HEK293 (cell line): Measurements from ENCODE around the gene TGM6.

Experiments
- CTCF ChIA-PET: fragments of 350-600 bp; formaldehyde crosslinking; extraction: SDS; loops from one replicate; lab custom pipeline; 2021; ENCODE audit warnings: antibody characterized with exemption; lab: Yijun Ruan, JAX
- POLR2A ChIA-PET: fragments of 300-600 bp; formaldehyde crosslinking; extraction: SDS; loops from one replicate; lab custom pipeline; 2020; ENCODE audit warnings: antibody characterized with exemption, inconsistent platforms; lab: Yijun Ruan, JAX
- H3K27ac ChIP-seq: fragments of 200-500 bp; sonication (Bioruptor generic); 2 replicates; pipeline ENCODE4 v1.5.1; 2014; ENCODE audit warnings: low read depth, low read length, control low read depth, inconsistent platforms; ENCODE audit errors: extremely low read depth
- H3K36me3 ChIP-seq, 2 experiments: fragments of 200-500 bp in 1 of 2; sonication (Bioruptor generic) in 1 of 2; 1 replicate in 1 of 2; 2 replicates in 1 of 2; pipeline ENCODE4 v1.5.1; 2014 to 2017; ENCODE audit warnings: inconsistent platforms in 2 of 2, low read length in 2 of 2; ENCODE audit not compliant: control insufficient read depth in 2 of 2, insufficient read depth in 1 of 2
- H3K4me1 ChIP-seq: fragments of 200-500 bp; sonication (Bioruptor generic); 2 replicates; pipeline ENCODE4 v1.5.1; 2014; ENCODE audit warnings: mild to moderate bottlenecking, low read length, inconsistent platforms; ENCODE audit not compliant: control insufficient read depth, insufficient read depth
- H3K4me3 ChIP-seq: 2 replicates; pipeline ENCODE4 v1.5.1; 2011; ENCODE audit warnings: low read depth, mild to moderate bottlenecking, control low read depth, low read length, moderate library complexity
- H3K9me3 ChIP-seq: fragments of 200-500 bp; sonication (Bioruptor generic); 2 replicates; pipeline ENCODE4 v1.5.1; 2014; ENCODE audit warnings: low read depth, low read length, inconsistent platforms; ENCODE audit not compliant: control insufficient read depth, insufficient read depth
- ATF2 ChIP-seq: fragments of 450-650 bp; formaldehyde crosslinking; IDR thresholded peaks from 2 replicates; pipeline ENCODE4 v1.5.1; 2016; ENCODE audit warnings: missing biosample characterization, missing genetic modification characterization, low read depth
- BCL11A ChIP-seq: fragments of 450-650 bp; formaldehyde crosslinking; IDR thresholded peaks from 2 replicates; pipeline ENCODE4 v1.5.1; 2016; ENCODE audit warnings: low read depth, missing biosample characterization, missing genetic modification characterization
- BCL11B ChIP-seq: fragments of 450-650 bp; formaldehyde crosslinking; IDR thresholded peaks from 2 replicates; pipeline ENCODE4 v1.5.1; 2016; ENCODE audit warnings: low read depth, missing biosample characterization, missing genetic modification characterization
- KLF10 ChIP-seq: fragments of 450-650 bp; IDR thresholded peaks from 2 replicates; pipeline ENCODE4 v1.5.1; 2018; ENCODE audit warnings: missing biosample characterization, mild to moderate bottlenecking, missing genetic modification characterization
- OVOL3 ChIP-seq: fragments of 450-650 bp; formaldehyde crosslinking; IDR thresholded peaks from 2 replicates; pipeline ENCODE4 v1.5.1; 2016; ENCODE audit warnings: missing biosample characterization, missing genetic modification characterization
- SCRT2 ChIP-seq: fragments of 450-650 bp; formaldehyde crosslinking; IDR thresholded peaks from 2 replicates; pipeline ENCODE4 v1.5.1; 2016; ENCODE audit warnings: missing biosample characterization, missing genetic modification characterization
- TRIM28 ChIP-seq: IDR thresholded peaks from 2 replicates; pipeline ENCODE4 v1.6.1; 2011; ENCODE audit warnings: low read length, control low read depth, borderline replicate concordance
- ZBTB21 ChIP-seq: fragments of 450-650 bp; formaldehyde crosslinking; IDR thresholded peaks from 2 replicates; pipeline ENCODE4 v1.5.1; 2017; ENCODE audit warnings: missing biosample characterization, missing genetic modification characterization
- ZEB2 ChIP-seq: fragments of 450-650 bp; formaldehyde crosslinking; IDR thresholded peaks from 2 replicates; pipeline ENCODE4 v1.5.1; 2016; ENCODE audit warnings: missing biosample characterization, missing genetic modification characterization
- ZNF114 ChIP-seq: fragments of 450-650 bp; formaldehyde crosslinking; IDR thresholded peaks from 2 replicates; pipeline ENCODE4 v1.5.0; 2017; ENCODE audit warnings: missing biosample characterization, missing genetic modification characterization
- ZNF132 ChIP-seq: fragments of 450-650 bp; formaldehyde crosslinking; IDR thresholded peaks from 2 replicates; pipeline ENCODE4 v1.5.1; 2017; ENCODE audit warnings: missing biosample characterization, missing genetic modification characterization, borderline replicate concordance
- ZNF174 ChIP-seq: fragments of 450-650 bp; formaldehyde crosslinking; IDR thresholded peaks from 2 replicates; pipeline ENCODE4 v1.5.0; 2017; ENCODE audit warnings: missing biosample characterization, mild to moderate bottlenecking, missing genetic modification characterization
- ZNF239 ChIP-seq: fragments of 450-650 bp; formaldehyde crosslinking; IDR thresholded peaks from 2 replicates; pipeline ENCODE4 v1.5.1; 2016; ENCODE audit warnings: missing biosample characterization, missing genetic modification characterization
- ZNF24 ChIP-seq: fragments of 450-650 bp; formaldehyde crosslinking; IDR thresholded peaks from 2 replicates; pipeline ENCODE4 v1.5.1; 2016; ENCODE audit warnings: missing biosample characterization, missing genetic modification characterization
- ZNF292 ChIP-seq: fragments of 450-650 bp; formaldehyde crosslinking; IDR thresholded peaks from 2 replicates; pipeline ENCODE4 v1.5.1; 2016; ENCODE audit warnings: low read depth, missing biosample characterization, missing genetic modification characterization, borderline replicate concordance
- ZNF510 ChIP-seq: fragments of 450-650 bp; formaldehyde crosslinking; IDR thresholded peaks from 2 replicates; pipeline ENCODE4 v1.5.1; 2018; ENCODE audit warnings: mild to moderate bottlenecking, missing genetic modification characterization, missing biosample characterization; ENCODE audit not compliant: insufficient replicate concordance
- ZNF544 ChIP-seq: fragments of 450-650 bp; formaldehyde crosslinking; IDR thresholded peaks from 2 replicates; pipeline ENCODE4 v1.5.0; 2017; ENCODE audit warnings: missing biosample characterization, missing genetic modification characterization
- ZNF555 ChIP-seq: fragments of 450-650 bp; formaldehyde crosslinking; conservative IDR thresholded peaks from 2 replicates; pipeline ENCODE4 v1.5.1; 2017; ENCODE audit warnings: missing biosample characterization, mild to moderate bottlenecking, missing genetic modification characterization, inconsistent platforms
- ZNF560 ChIP-seq: fragments of 450-650 bp; formaldehyde crosslinking; IDR thresholded peaks from 2 replicates; pipeline ENCODE4 v1.5.1; 2017; ENCODE audit warnings: missing biosample characterization, missing genetic modification characterization, borderline replicate concordance
- ZNF692 ChIP-seq: fragments of 450-650 bp; formaldehyde crosslinking; IDR thresholded peaks from 2 replicates; pipeline ENCODE4 v1.5.1; 2016; ENCODE audit warnings: missing biosample characterization, missing genetic modification characterization
- ZNF791 ChIP-seq: fragments of 450-650 bp; formaldehyde crosslinking; IDR thresholded peaks from 2 replicates; pipeline ENCODE4 v1.5.1; 2016; ENCODE audit warnings: missing biosample characterization, missing genetic modification characterization
- ZNF830 ChIP-seq: fragments of 450-650 bp; IDR thresholded peaks from 2 replicates; pipeline ENCODE4 v1.5.0; 2018; ENCODE audit warnings: missing biosample characterization, missing genetic modification characterization, low read depth, mild to moderate bottlenecking, moderate library complexity
- ZNF843 ChIP-seq: fragments of 450-650 bp; formaldehyde crosslinking; IDR thresholded peaks from 2 replicates; pipeline ENCODE4 v1.5.1; 2016; ENCODE audit warnings: missing biosample characterization, missing genetic modification characterization
- TF ChIP-seq, protein P1 (sequence below): fragments of 450-650 bp; formaldehyde crosslinking; IDR thresholded peaks from 2 replicates; pipeline ENCODE4 v1.5.1; 2017; ENCODE audit warnings: missing biosample characterization, missing genetic modification characterization
- TF ChIP-seq, protein P2 (sequence below): fragments of 450-650 bp; formaldehyde crosslinking; IDR thresholded peaks from 2 replicates; pipeline ENCODE4 v1.5.1; 2016; ENCODE audit warnings: missing biosample characterization, missing genetic modification characterization
- TF ChIP-seq, protein P3 (sequence below): fragments of 450-650 bp; formaldehyde crosslinking; IDR thresholded peaks from 2 replicates; pipeline ENCODE4 v1.5.1; 2016; ENCODE audit warnings: missing biosample characterization, missing genetic modification characterization

Gene TGM6

DNA sequence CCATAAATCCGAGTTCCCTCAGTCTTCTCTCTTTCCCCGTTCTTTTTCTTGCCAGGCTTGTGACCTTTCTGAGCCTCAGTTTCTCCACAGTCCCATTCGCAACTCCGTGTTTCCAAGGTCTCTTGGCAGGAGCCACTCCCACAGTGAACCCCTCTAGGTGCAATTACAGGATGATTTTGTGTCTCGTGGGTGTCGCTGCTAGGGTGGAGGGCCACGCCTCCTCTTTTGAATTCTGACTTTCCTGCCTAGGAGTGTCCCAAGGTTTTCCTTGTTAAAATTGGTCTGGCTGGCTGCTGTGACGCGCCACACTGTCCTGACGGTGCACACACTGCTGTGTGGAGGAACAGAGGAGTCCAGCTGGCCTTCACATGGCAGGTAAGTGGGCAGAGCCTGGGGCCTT is at the start of gene TGM6:
TSS of gene TGM6 (plus strand) at position 301 of the 400 bp plus-strand sequence. CDS start at position 369, 68 bp downstream.
- no peak within 1 kb of the TSS for H3K27ac ChIP-seq
- H3K36me3 ChIP-seq: no peaks in the 10 kb centered on the region
- ChIA-PET POLR2A (no interaction called here), CTCF (interaction anchor here (0.7 kb wide), 1 partner anchor 305 kb away, joined by 5 read pairs; no protein-coding TSS in a partner anchor)
- no peaks in the 10 kb centered on the region for H3K4me1 ChIP-seq
- H3K4me3 ChIP-seq: no peak within 1 kb of the TSS
- H3K9me3 ChIP-seq: no peaks in the 10 kb centered on the region
- TF ChIP-seq KLF10: no peak
- no peak for TF ChIP-seq ZNF692
- TF ChIP-seq ZNF560 (tag by site-specific recombination): no peak
- TF ChIP-seq, protein P1, sequence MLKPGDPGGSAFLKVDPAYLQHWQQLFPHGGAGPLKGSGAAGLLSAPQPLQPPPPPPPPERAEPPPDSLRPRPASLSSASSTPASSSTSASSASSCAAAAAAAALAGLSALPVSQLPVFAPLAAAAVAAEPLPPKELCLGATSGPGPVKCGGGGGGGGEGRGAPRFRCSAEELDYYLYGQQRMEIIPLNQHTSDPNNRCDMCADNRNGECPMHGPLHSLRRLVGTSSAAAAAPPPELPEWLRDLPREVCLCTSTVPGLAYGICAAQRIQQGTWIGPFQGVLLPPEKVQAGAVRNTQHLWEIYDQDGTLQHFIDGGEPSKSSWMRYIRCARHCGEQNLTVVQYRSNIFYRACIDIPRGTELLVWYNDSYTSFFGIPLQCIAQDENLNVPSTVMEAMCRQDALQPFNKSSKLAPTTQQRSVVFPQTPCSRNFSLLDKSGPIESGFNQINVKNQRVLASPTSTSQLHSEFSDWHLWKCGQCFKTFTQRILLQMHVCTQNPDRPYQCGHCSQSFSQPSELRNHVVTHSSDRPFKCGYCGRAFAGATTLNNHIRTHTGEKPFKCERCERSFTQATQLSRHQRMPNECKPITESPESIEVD: no peak
- no peak for TF ChIP-seq ZEB2
- TF ChIP-seq ZBTB21 (tag by site-specific recombination): no peak
- no peak for TF ChIP-seq ZNF132
- TF ChIP-seq ZNF174 (tag by site-specific recombination): no peak
- no peak for TF ChIP-seq ZNF791
- no peak for TF ChIP-seq ZNF510 (tag by site-specific recombination)
- no peak for TF ChIP-seq ZNF239 (tag by site-specific recombination)
- TF ChIP-seq OVOL3 (tag by site-specific recombination): no peak
- TF ChIP-seq ZNF555 (tag by site-specific recombination): no peak
- no peak for TF ChIP-seq ZNF292 (tag by site-specific recombination)
- TF ChIP-seq ZNF843 (tag by site-specific recombination): no peak

- Histone ChIP-seq H3K9me3 (no peaks in the 10 kb centered on the region), H3K27ac (no peak overlapping the region), H3K4me3 (no peak overlapping the region), H3K4me1 (0 out of 2 replicates have a peak, but pooled peaks cover 3% of the 10 kb centered on the region), H3K36me3 (no peaks in the 10 kb centered on the region)
- no peak for TF ChIP-seq TRIM28
- no peak for TF ChIP-seq ZNF132
- no peak for TF ChIP-seq SCRT2 (tag by site-specific recombination)
- no peak for TF ChIP-seq BCL11A
- no peak for TF ChIP-seq ZNF24 (tag by site-specific recombination)
- no peak for TF ChIP-seq ZNF114 (tag by site-specific recombination)
- no peak for TF ChIP-seq ATF2 (tag by site-specific recombination)
- TF ChIP-seq BCL11B (tag by site-specific recombination): no peak
- TF ChIP-seq ZNF292 (tag by site-specific recombination): no peak
- no peak for TF ChIP-seq ZNF830 (tag by site-specific recombination)
- TF ChIP-seq, protein P2, sequence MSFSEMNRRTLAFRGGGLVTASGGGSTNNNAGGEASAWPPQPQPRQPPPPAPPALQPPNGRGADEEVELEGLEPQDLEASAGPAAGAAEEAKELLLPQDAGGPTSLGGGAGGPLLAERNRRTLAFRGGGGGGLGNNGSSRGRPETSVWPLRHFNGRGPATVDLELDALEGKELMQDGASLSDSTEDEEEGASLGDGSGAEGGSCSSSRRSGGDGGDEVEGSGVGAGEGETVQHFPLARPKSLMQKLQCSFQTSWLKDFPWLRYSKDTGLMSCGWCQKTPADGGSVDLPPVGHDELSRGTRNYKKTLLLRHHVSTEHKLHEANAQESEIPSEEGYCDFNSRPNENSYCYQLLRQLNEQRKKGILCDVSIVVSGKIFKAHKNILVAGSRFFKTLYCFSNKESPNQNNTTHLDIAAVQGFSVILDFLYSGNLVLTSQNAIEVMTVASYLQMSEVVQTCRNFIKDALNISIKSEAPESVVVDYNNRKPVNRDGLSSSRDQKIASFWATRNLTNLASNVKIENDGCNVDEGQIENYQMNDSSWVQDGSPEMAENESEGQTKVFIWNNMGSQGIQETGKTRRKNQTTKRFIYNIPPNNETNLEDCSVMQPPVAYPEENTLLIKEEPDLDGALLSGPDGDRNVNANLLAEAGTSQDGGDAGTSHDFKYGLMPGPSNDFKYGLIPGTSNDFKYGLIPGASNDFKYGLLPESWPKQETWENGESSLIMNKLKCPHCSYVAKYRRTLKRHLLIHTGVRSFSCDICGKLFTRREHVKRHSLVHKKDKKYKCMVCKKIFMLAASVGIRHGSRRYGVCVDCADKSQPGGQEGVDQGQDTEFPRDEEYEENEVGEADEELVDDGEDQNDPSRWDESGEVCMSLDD (tag by site-specific recombination): no peak
- TF ChIP-seq ZNF791: no peak
- TF ChIP-seq, protein P3, sequence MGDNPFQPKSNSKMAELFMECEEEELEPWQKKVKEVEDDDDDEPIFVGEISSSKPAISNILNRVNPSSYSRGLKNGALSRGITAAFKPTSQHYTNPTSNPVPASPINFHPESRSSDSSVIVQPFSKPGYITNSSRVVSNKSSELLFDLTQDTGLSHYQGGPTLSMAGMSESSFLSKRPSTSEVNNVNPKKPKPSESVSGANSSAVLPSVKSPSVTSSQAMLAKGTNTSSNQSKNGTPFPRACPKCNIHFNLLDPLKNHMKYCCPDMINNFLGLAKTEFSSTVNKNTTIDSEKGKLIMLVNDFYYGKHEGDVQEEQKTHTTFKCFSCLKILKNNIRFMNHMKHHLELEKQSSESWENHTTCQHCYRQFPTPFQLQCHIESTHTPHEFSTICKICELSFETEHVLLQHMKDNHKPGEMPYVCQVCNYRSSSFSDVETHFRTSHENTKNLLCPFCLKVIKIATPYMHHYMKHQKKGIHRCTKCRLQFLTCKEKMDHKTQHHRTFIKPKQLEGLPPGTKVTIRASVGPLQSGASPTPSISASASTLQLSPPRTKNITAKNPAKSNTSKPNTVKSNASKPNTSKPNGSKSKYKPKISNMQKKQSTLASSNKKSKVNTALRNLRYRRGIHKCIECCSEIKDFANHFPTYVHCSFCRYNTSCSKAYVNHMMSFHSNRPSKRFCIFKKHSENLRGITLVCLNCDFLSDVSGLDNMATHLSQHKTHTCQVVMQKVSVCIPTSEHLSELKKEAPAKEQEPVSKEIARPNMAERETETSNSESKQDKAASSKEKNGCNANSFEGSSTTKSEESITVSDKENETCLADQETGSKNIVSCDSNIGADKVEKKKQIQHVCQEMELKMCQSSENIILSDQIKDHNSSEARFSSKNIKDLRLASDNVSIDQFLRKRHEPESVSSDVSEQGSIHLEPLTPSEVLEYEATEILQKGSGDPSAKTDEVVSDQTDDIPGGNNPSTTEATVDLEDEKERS (tag by site-specific recombination): no peak
- TF ChIP-seq ZNF544: no peak
- CTCF ChIA-PET: interaction anchor here (1.5 kb wide), 1 partner anchor 123 kb away, joined by 3 read pairs; no protein-coding TSS in a partner anchor
- POLR2A ChIA-PET: no interaction called here
Observed at GRCh38 chr20:2331106-2331505, 49.6 kb upstream of the TGM6 start.
